Activated T-helper 2 cell treated with anti-CD3 and anti-CD28 coated beads, Interferon-gamma antibody, Interleukin-2, Interleukin-4, amounts not matched to agents 10 μg/mL and 5 μg/mL and 100 μg/mL, durations not matched to agents 14 hours and 24 hours and 36 hours (primary cell): ENCODE data around the gene WDR91. TPM values are rescaled to one million over a fixed set of nuclear protein-coding genes. Genes with fewer than 3 reads are reported as not detected.
"Not testable (repeated sequence)": the region's sequence is repeated elsewhere in the genome, so short reads cannot be mapped to it uniquely, and the experiment has no call there.

Source experiments
- DNase-seq: peaks from one replicate; pipeline ENCODE4 v3.0.0; 2021; ENCODE audit warnings: low spot score
- H3K27ac Mint-ChIP-seq: one replicate; pipeline ENCODE4 v1.8.0; 2021; ENCODE audit warnings: mixed read lengths
- H3K27me3 Mint-ChIP-seq: one replicate; pipeline ENCODE4 v1.8.0; 2021; ENCODE audit warnings: low read depth, mixed read lengths
- H3K36me3 Mint-ChIP-seq: one replicate; pipeline ENCODE4 v1.8.0; 2021; ENCODE audit warnings: low read depth, mixed read lengths
- H3K4me1 Mint-ChIP-seq: one replicate; pipeline ENCODE4 v1.8.0; 2021; ENCODE audit warnings: low read depth, mixed read lengths
- H3K4me3 Mint-ChIP-seq: one replicate; pipeline ENCODE4 v1.8.0; 2021; ENCODE audit warnings: low read depth, mild to moderate bottlenecking, moderate library complexity, mixed read lengths
- H3K9me3 Mint-ChIP-seq: one replicate; pipeline ENCODE4 v1.8.0; 2021; ENCODE audit warnings: mixed read lengths
- intact Hi-C: fragments of 100-400 bp; cut with micrococcal nuclease; formaldehyde crosslinking; loops from one replicate; pipeline ENCODE4 v1.15.1; 2023
- total RNA-seq: library from RNA; stranded (reverse); gene quantifications from 2 replicates; pipeline ENCODE4 v1.2.3, GENCODE V29; 2022

Gene WDR91
- total RNA-seq, 1 donor from 2014 or later = 19.2 TPM

DNA sequence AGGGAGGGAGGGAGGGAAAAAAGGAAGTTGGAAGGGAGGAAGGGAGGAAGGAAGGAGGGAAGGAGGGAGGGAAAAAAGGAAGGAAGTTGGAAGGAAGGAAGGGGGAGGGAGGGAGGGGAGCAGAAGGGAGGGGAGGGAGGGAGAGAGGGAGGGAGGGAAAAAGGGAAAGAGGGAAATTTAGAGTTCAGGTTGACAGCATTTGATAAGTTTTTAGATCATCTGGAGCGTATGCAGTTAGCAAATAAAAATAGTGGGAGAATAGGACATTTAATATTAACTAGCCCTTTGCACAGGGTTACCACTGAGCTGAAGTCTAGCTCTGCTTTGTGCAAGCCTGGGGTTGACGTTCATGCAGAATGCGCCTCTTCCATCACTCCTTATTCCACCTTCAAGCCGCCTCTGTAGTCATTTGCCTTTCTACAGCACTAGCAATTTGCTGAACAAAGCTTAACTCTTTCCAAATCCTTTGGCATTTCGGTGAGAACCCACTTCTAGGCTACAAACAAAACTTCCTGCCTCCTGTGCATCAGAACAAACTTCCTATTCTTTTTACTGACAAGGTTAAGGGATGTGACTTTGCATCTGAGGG lies 30.9 kb upstream of the WDR91 start:
- no peaks in the 10 kb centered on the region for H3K9me3 Mint-ChIP-seq
- peaks cover 25% of the 10 kb centered on the region for H3K27me3 Mint-ChIP-seq
- H3K4me3 Mint-ChIP-seq = no peak overlapping the region
- no peak overlapping the region for H3K27ac Mint-ChIP-seq
- intact Hi-C loops = no loop called here
- H3K36me3 Mint-ChIP-seq = no peaks in the 10 kb centered on the region
- DNase-seq = no peak
- no peaks in the 10 kb centered on the region for H3K4me1 Mint-ChIP-seq

DNA sequence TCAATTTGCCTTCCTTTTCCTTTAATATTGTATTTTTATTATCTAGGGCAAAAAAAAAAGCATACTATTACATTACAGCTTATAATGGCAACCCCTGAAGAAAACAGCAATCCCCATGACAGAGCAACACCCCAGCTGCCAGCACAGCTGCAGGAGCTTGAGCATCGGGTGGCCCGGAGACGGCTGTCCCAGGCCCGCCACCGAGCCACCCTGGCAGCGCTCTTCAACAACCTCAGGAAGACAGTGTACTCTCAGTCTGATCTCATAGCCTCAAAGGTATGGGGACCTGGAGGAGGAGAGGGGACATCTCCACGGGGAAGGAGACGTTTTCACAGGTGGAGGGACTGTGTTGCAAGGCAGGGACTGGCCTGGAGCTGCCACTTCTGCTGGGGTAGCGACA lies 29.1 kb upstream of the WDR91 start:
- H3K4me3 Mint-ChIP-seq = no peak overlapping the region
- peaks cover 10% of the 10 kb centered on the region for H3K4me1 Mint-ChIP-seq
- H3K27me3 Mint-ChIP-seq = peaks cover 25% of the 10 kb centered on the region
- no peak overlapping the region for H3K27ac Mint-ChIP-seq
- intact Hi-C loops = no loop called here
- no peak for DNase-seq
- H3K36me3 Mint-ChIP-seq = no peaks in the 10 kb centered on the region
- H3K9me3 Mint-ChIP-seq = peaks cover 3% of the 10 kb centered on the region

DNA sequence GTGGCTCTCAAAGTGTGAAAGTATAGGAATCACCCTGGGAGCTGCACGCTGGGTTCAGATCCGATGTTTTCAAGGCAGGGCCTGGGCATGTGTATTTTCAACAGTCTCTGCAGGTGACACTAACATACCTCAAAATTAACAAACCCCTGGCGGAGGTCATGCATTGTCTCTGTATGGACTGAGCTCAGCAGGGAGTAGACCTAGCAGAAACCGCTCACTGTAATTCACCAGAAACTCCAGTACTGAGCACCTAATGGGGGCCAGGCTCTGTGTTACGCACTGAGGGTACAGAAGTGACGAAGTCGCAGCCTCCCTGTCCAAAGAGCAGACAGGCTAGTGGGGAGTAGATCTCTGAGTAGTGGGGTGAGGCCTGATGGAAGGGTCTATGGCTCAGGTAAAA lies 27.9 kb upstream of the WDR91 start:
- no peaks in the 10 kb centered on the region for H3K36me3 Mint-ChIP-seq
- H3K4me3 Mint-ChIP-seq = no peak overlapping the region
- H3K27me3 Mint-ChIP-seq = peaks cover 17% of the 10 kb centered on the region
- intact Hi-C loops = no loop called here
- peaks cover 10% of the 10 kb centered on the region for H3K4me1 Mint-ChIP-seq
- no peak for DNase-seq
- no peak overlapping the region for H3K27ac Mint-ChIP-seq
- peaks cover 3% of the 10 kb centered on the region for H3K9me3 Mint-ChIP-seq

DNA sequence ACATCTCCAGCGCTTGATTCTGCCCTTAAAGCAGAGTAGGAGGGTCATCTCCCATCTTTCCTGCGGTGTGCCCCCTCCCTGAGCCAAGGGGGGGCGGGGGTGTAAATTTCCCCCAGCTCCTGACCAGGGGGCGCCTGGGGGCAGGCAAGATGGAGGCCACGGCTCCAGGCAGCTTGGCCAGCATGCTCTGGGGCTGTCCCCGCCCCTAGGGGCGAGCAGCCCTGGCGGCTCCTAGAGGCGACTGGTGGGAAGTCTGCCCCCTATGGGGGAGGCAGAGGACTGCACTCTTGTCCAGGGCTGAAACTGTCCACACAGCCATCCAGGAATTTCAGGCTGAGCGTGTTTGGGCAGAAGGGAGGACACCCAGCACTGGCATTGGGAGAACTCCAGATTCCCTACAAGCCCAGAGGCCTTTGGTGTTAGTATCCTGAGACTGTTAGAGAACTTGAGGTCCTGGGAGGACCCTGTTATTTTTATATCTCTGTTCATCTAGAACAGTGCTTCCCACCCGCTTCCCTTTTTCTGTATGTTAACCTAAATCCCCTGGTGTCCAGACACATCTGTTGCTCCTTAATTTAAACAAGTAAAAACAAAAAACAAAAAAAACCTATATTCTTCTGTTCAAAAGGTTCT lies 26.9 kb upstream of the WDR91 start:
- DNase-seq = no peak
- Mint-ChIP-seq H3K9me3 (peaks cover 3% of the 10 kb centered on the region), H3K27ac (no peak overlapping the region), H3K4me3 (no peak overlapping the region), H3K4me1 (peaks cover 10% of the 10 kb centered on the region), H3K36me3 (no peaks in the 10 kb centered on the region), H3K27me3 (peaks cover 14% of the 10 kb centered on the region)
- intact Hi-C loops = no loop called here

DNA sequence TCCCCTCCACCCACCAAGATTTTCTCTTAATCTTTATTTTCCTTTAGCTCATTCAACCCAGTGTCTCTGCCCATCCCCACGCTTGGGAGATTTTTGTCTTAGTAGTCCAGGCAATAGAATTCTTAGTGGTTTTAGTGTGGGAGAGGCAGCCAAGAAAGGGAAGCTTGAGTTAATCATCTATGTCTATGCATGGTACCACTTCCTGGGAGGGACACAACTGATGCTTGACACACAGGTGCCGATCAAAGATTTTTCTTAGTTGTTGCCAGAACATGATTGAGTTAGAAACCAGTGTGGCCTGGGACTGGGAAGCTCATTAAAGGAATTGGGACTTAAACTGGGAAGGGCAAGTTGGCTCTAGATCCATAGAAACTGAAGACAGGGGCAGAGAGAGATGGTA lies 25.4 kb upstream of the WDR91 start:
- H3K27me3 Mint-ChIP-seq = peaks cover 9% of the 10 kb centered on the region
- no peak overlapping the region for H3K27ac Mint-ChIP-seq
- H3K4me3 Mint-ChIP-seq = no peak overlapping the region
- peaks cover 10% of the 10 kb centered on the region for H3K4me1 Mint-ChIP-seq
- H3K36me3 Mint-ChIP-seq = no peaks in the 10 kb centered on the region
- H3K9me3 Mint-ChIP-seq = peaks cover 3% of the 10 kb centered on the region
- intact Hi-C loops = no loop called here
- DNase-seq = no peak

DNA sequence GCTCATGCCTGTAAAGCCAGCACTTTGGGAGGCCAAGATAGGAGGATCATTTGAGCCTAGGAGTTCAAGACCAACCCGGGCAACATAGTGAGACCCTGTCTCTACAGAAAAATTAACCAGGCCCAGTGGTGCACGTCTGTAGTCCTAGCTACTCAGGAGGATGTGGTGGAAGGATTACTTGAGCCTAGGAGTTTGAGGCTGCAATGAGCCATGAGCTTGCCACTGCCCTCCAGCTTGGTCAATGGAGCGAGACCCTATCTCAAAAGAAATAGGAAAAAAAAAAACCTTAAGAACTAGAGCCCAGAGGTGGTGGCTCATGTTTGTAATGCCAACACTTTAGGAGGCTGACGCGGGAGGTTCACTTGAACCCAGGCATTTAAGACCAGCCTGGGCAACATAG lies 24.5 kb upstream of the WDR91 start:
- intact Hi-C loops = no loop called here

DNA sequence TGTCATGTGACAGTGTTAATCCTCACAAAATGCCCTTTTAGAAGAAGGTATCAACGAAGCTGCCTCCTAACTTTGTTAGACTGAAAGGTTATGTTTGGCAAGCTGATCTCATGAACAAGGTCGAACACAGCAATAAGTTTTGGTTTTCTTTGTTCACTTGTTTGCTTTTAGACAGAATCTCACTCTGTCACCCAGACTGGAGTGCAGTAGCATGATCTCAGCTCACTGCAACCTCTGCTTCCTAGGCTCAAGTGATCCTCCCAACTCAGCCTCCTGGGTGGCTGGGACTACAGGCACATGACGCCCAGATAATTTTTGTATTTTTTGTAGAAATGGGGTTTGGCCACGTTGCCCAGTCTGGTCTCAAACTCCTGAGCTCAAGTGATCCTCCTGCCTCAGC lies 23.4 kb upstream of the WDR91 start:
- intact Hi-C loops = no loop called here
- Mint-ChIP-seq H3K9me3 (peaks cover 3% of the 10 kb centered on the region), H3K27me3 (peaks cover 1% of the 10 kb centered on the region), H3K4me1 (peaks cover 10% of the 10 kb centered on the region), H3K27ac (no peak overlapping the region), H3K4me3 (no peak overlapping the region), H3K36me3 (no peaks in the 10 kb centered on the region)
- no peak for DNase-seq

More for the DNA sequence above, 24.5 kb upstream of the WDR91 start:
- Mint-ChIP-seq H3K27me3 (peaks cover 6% of the 10 kb centered on the region), H3K4me1 (peaks cover 10% of the 10 kb centered on the region), H3K9me3 (peaks cover 3% of the 10 kb centered on the region), H3K36me3 (no peaks in the 10 kb centered on the region), H3K27ac (no peak overlapping the region), H3K4me3 (no peak overlapping the region)
- no peak for DNase-seq

DNA sequence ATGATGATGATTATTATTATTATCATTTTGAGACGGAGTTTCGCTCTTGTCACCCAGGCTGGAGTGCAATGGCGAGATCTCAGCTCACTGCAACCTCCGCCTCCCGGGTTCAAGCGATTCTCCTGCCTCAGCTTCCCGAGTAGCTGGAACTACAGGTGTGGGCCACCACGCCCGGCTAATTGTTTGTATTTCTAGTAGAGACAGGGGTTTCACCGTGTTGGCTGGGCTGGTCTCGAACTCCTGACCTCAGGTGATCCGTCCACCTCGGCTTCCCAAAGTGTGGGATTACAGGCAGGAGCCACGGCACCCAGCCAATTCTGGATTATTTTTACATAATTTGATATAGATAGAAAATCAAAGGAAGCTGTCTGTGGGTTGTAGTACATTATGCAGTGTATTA lies 22.8 kb upstream of the WDR91 start:
- H3K9me3 Mint-ChIP-seq, H3K27ac Mint-ChIP-seq, H3K4me3 Mint-ChIP-seq, intact Hi-C loops, DNase-seq, H3K27me3 Mint-ChIP-seq, H3K36me3 Mint-ChIP-seq: not testable (repeated sequence)
- H3K4me1 Mint-ChIP-seq = peaks cover 10% of the 10 kb centered on the region

DNA sequence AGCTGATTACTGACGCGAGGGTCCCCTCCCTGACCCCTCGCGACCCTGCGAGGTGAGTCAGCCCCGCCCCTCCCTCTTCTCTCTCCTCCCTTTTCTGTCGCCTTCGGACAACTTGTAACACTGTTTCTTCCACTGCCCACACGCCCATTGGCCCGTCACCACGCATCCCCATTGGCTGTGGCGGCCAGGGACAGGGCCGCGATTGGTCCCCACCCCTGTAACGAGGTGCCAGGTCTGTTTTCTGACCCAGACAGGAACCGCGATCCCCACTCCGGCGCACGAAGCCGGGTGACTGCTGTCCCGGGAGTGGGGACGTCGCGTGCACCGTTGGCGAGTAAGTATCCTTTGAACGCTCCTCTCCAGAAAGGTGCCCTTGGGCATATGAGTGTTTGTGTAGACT lies 22.2 kb upstream of the WDR91 start, which contains the start of gene STRA8:
Gene STRA8 (plus strand): TSS at position 269 of the 400 bp plus-strand sequence. CDS start 6,687 bp downstream, outside the sequence.
- peaks cover 3% of the 10 kb centered on the region for H3K9me3 Mint-ChIP-seq
- peaks cover 1% of the 10 kb centered on the region for H3K27me3 Mint-ChIP-seq
- peaks cover 10% of the 10 kb centered on the region for H3K4me1 Mint-ChIP-seq
- no peak within 1 kb of the TSS for H3K4me3 Mint-ChIP-seq
- H3K27ac Mint-ChIP-seq = no peak within 1 kb of the TSS
- intact Hi-C loops = no loop called here
- DNase-seq = no peak
- no peaks in the 10 kb centered on the region for H3K36me3 Mint-ChIP-seq

DNA sequence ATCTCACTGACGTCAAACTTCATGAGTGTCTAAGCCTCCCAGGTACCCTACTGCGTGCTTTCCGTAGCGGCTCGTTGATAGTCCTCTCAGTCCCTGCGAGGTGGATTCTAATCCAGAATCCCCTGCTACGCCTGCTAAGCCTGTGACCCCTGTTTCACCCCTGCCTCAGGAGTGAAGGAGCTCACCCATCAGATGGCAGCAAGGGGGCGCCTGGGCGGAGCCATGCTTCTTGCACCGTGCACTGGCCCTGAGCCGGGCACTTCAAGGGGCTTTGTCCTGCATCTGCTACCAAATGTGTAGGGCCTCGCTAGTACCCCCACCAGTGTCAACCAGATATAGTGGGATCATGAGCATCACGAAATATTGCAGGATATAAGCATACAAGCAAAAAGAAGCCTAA lies 21.4 kb upstream of the WDR91 start:
- Mint-ChIP-seq H3K4me3 (no peak overlapping the region), H3K4me1 (peaks cover 10% of the 10 kb centered on the region), H3K27me3 (no peaks in the 10 kb centered on the region), H3K27ac (no peak overlapping the region), H3K36me3 (no peaks in the 10 kb centered on the region), H3K9me3 (peaks cover 3% of the 10 kb centered on the region)
- no peak for DNase-seq
- intact Hi-C loops = no loop called here

DNA sequence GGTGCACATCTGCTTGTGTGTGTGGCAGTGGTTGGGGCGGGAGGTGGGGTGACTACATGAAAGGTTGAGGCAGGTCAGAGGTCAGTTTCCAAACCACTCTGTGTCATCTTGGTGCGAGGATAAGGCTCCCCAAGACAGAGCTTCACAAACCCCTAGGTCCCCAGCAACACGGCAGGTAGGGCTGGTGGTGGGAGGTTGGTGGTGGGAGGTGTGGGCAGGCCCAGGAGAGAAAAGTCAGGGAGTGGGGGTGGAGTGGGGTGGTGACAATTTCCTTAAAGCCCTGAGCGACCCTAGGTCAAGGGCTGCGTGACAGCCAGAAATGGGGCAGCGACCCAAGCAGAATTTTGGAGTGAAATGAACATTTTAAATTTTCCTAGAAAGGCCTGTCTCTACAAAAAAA lies 20.8 kb upstream of the WDR91 start:
- Mint-ChIP-seq H3K27ac (no peak overlapping the region), H3K27me3 (no peaks in the 10 kb centered on the region), H3K36me3 (no peaks in the 10 kb centered on the region), H3K4me1 (peaks cover 10% of the 10 kb centered on the region), H3K9me3 (peaks cover 3% of the 10 kb centered on the region), H3K4me3 (no peak overlapping the region)
- intact Hi-C loops = no loop called here
- DNase-seq = no peak

DNA sequence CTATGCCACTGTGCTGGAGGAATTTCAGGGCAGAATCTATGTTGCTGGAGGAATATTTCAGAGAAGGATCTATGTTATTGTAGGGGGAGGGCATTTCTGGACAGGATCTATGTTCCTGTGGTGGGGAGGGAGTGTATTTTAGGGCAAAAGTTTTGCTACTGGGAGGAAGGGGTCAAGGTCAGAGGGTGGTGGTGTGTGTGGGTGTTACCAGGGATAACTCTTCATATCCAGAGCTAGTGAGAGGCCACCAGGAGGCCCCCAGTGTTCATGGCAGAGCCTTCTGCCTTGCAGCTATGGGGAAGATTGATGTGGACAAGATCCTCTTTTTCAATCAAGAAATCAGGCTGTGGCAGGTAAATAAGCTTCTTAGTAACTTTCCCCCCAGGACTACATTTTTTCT lies 20.4 kb upstream of the WDR91 start:
- Mint-ChIP-seq H3K36me3 (no peaks in the 10 kb centered on the region), H3K4me3 (no peak overlapping the region), H3K4me1 (peaks cover 6% of the 10 kb centered on the region), H3K27ac (no peak overlapping the region), H3K9me3 (peaks cover under 1% of the 10 kb centered on the region), H3K27me3 (no peaks in the 10 kb centered on the region)
- no peak for DNase-seq
- intact Hi-C loops = no loop called here

DNA sequence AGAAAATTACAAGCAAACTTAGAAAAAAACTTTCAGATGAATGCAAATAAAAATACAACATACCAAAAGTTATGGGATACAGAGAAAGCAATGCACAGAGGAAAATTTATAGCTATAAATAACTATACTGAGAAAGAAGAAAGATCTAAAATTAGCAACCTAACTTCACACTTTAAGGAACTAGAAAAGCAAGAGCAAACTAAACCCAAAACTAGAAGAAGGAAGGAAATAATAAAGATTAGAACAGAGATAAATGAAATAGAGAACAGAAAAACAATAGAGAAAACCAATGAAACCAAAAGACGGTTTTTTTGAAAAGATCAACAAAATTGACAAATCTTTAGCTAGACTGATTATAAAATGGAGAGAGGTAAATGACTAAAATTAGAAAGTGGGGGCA lies 12.7 kb upstream of the WDR91 start:
- peaks cover 4% of the 10 kb centered on the region for H3K27me3 Mint-ChIP-seq
- peaks cover 30% of the 10 kb centered on the region for H3K9me3 Mint-ChIP-seq
- H3K27ac Mint-ChIP-seq = peak overlapping the region; percentile 4
- peaks cover 23% of the 10 kb centered on the region for H3K4me1 Mint-ChIP-seq
- no peak for DNase-seq
- intact Hi-C loops = no loop called here
- no peaks in the 10 kb centered on the region for H3K36me3 Mint-ChIP-seq
- no peak overlapping the region for H3K4me3 Mint-ChIP-seq
